ENCODE data around the gene RS1.

The RS1 gene

DNA sequence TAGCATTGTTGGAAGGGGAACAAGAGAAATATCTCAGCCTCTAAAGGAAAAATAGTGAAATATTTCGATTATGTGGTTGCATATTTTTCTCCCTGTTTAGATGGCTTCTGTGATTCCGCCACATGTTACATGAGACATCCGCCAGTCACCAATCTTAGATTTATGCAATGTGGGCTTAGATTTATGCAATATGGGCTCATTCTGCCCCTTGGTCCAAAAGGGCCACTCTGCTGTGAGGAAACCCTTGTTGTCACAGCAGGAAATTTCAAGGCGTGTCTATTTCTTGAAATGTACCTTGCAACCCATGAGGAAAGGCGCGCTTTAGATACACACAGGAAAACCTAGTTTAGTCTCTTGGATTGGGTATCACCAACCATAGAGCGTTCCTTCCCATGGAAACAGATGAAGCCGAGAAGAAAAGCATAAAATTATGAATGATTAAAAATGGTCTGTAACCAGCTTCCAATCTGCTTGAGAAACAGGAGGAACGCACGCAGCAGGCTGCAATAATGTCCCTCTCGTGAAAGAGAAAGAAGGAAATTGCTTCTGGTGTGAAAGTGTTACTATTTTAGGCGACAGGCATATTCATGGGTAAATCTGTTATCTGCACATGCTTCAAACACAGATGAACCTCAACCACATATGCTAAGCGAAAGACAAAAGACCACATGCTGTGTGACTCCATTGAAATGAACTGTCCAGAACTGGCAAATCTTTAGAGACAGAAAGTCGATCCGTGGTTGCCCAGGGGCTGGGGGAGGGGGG is 3.7 kb downstream of the RS1 start:
- DNase-seq: no peak

DNA sequence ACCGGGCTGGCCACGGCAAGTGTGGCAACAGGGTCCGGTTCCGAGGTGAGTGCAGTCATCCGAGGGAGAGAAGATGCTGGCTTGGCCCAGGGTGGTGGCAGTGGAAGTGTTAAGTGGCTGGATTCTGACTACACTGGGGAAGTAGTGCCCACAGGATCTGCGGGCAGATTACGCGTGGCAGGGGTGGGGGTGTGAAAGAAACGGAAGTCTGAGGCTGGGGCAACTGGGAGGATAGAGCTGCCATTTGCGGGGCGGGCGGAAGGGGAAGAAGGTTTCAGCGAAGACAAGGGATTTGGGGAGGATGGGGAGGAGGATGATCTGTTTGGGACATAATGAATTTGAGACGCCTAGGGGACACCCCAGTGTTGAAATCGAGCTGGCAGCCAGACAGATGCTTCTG is 5.3 kb downstream of the RS1 start:
- no peak for DNase-seq

DNA sequence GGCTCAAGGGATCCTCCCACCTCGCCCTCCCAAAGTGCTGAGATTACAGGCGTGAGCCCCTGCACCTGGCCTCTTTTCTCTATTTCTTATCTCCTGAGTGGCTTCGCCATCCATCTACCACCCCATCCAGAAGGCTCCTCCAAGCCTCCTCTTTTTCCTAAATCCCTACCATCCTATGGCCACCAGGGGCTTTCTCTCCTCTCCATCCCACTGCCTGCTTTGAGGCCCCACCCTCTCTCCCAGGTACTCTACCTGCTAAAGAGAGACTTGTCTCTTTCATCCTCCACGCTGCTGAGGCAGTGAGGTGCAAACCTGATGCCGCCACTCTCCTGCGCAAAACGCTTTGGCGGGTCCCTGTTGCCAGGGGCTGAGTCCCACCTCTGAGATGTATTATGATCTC is 7.0 kb downstream of the RS1 start:
- DNase-seq: no peak

DNA sequence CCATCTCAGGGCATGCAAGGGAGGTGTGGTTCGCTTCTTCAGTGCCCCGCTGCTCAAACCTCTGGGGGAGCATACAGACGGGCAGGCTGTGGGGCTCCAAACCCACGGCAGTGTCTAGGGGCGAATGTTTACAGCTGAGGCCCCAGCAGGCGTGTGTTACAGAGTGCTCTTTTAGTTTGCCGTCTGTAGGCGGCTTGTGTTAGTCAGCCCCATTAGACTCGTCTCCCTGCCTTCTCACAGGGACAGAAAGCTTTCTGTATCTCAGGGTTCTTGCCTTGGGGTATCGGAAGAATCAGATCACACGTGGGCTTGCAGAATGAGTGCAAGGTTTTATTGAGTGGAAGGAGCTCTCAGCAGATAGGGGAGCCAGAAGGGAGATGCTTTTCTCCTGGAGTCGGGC is 10.6 kb downstream of the RS1 start:
- no peak for DNase-seq

DNA sequence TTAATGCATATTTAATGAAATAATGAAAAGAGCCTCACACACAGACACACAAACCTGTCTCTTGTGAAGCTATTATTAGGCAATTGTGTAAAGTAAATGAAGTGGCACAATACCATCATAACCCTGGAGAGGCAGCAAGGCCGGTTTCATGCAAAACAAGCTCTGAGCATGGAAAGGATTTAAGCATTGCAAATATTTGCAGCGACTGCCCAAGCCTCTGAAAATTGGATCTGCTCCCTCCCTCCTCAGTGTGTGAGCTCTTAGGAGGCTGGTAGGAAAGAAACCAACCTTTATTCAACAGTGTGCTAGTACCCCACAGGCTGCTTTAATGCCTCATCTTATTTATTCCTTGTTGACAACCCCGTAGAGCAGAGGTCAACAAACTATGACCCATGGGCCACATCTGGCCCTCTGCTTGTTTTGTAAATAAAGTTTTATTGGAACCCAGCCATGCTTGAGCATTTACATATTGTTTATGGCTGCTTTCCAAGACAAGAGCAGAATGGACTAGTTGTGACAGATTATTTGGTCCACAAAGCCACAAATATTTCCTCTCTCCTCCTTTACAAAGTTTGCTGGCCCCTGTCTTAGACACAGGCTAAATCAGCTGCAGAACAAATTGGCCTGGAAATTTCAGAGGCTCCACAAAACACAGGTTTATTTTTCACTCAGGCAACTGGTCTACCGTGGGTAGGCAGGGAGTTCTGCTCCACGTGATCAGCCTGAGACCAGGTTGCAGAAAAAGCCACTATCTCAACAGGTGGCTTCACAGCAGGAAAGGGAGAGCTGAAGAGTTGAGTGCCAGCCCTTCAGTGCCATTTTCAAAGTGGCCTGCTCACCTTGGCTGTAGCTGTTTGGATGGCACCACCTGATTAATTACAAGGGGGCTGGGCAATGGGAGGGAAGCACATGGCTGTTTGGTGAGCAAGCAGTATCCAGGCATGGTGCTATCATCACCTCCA is 16.8 kb downstream of the RS1 start:
- DNase-seq: no peak

DNA sequence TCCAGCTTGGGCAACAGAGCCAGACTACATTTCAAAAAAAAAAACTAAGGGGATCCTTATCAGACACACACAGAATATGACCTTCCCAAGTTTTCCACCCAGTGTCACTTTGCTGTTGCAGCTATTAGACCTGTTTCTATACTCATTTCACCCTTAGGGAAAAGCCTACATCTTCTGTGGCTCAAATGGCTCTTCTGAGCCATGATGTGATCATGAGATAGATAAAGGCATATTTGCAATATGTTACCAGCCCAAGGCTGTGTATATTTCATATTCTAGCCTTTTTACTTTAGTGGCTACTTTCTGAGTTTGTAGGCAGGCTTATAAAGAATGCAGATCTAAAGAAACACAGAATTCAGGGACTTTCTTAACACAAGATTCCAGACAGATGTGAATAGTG is 19.3 kb downstream of the RS1 start:
- DNase-seq: no peak

DNA sequence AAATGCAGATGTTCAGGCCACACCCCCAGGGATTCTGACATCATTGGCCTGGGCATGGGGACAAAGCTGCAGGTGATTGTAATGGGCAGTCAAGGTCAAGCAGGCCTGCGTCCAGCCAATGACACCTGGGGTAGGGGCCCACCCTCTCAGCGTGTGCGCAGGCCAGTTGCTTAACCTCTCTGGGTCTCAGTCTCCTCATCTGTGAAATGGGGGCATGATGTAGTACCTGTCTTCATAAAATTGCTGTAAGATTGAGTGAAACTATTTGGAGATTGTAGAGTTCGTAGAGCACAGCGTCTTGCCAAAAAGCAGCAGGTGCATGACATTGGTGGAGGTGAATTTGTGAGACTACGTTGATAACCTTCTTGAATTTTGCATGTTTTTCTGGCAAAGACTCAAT is 21.2 kb downstream of the RS1 start:
- no peak for DNase-seq

DNA sequence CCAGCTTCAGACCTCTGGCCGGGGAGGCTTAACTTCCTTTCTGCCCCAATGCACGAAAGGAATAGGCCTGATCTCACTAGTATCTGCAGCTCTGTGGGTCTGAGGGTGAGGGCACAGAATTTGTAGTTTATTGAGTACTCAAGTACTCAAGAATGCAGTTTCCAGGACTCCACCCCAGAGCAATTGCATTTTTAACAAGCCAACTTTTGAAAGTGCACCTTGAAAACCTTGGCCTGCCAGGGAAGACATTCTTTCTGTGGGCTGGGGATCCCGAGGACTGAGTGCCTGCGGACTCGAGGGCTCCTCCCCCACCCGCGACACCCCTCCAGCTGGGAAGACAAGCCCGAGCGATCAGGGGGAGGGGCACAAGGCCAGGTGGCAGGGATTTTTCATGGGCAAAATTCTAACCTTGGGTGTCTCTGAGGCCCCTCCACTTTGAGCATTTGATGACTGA is 22.4 kb downstream of the RS1 start:
- DNase-seq: no peak

DNA sequence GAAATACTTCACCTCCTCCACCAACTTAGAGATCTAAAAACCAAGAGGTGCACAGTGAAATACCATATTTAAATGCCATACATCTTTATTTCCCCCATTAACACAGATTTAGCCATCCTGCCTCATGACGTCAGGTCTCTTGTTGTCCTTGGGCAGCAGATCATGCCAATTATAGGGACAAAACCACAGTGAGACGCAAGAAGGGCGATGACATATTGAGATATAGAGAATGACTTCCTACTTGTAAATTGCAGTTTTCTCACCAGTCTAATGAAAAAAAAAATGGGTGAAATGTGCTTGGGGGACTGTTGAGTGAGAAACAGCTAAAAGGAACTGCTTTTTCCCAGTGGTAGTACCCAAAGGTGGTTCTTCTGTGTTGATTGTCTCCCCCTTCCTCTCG is 24.3 kb downstream of the RS1 start:
- DNase-seq: no peak

DNA sequence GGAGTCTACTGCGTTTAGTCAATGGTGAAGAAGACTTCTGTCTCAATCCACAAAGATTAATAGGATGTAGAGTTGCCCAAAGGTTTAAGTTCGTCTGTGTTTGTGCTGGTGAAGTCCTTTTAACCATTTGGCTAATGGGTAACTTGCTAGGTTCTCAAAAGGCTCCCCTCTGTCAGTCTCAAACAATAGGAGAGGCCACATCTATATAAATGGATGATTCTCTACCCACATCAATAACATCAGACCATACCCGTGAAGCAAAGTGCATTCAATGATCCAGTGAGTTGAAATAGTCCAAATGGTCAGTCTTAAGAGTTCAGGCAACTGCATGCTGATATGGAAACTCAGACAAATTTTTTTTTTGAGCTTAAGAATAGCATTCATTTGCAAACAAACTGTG is 28.1 kb downstream of the RS1 start:
- no peak for DNase-seq

DNA sequence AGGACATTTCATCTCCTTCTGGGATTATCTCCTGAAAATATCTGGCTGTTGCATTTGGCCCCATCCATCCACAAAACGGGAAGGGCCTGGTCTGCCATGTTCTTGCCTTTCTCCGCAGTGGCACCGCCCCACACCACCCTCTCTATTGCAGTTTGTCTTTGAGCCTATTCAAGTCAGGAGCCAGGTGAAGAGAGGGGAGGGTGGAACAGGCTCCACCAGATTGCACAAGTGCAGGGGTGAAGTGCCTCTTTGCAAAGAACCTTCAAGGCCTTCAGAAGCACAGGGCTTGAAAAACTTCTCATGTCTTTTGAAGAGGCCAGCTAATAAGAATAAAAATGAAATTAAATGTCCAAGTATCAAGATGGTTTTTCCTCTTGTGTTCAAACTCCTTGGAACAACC is 28.7 kb downstream of the RS1 start:
- no peak for DNase-seq

DNA sequence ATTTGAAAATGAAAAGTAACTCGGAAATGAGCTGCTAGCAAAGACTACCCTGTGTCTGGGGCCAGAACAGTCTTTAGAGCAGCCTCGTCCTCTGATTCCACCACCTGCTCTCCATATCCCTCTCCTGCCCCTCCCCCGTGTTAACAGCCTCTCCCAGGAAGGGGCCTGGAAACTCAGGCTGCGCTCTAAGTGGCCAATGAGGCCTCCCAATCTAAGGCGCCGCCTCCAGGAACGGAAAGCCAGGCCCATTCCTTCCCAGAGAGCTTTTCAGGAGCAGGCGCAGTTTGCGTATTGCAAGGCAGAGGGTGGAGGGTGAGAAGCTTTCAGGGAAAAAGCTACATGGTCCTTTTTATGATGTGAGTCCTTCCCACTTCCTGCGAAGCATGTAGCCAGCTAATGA is 31.2 kb downstream of the RS1 start:
- DNase-seq: no peak

DNA sequence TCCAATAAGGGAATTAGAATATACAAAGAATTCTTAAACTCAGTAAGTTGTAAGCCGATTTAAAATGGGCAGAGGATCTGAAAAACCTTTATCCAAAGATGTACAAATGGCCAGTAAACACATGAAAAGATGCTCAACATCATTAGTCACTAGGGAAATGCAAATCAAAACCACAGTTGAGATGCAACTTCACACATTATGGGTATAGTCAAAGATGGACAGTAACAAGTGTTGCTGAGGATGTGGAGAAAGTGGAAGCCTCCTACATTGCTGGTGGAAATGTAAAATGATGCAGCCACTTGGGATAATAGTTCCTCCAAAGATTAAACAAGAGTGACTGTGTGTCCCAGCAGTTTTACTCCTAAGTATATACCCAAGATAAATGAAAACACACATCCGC is 32.6 kb downstream of the RS1 start:
- DNase-seq: no peak

DNA sequence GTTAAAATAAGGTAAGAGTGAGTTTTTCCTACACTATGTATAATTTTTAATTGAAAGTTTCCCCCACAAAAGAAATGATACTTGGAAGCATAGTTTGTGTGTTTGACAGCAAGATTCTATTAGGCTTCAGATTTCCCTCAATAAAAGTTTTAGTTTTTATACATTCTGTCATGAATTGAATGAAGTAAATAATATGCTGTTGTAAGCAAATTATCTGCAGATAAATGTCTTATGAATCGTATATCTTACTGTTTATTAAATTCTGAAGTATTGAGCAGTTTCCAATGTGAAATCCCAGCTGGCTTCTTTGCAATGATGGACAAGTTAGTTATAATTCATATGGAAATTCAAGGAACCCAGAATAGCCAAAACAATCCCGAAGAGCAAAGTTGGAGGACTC is 33.5 kb downstream of the RS1 start:
- no peak for DNase-seq

DNA sequence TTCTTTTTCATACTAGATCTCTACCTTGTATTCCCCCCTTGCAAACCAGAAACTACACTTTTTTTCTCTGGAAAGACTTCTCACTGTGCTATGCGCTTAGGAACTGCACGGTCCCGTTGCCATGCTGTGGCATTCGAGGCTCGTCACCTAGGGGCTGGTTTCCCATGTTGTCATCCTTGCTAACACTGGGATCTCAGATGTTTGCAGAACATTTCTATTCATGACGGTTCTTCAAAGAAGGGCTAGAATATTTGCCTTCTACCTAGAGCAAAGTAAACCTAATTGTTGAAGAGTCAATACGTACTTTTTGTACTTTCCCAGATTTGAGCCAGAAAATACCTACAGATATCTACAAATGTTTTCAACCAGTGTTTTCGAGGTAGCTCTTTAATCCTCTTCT is 41.0 kb downstream of the RS1 start:
- DNase-seq: no peak

DNA sequence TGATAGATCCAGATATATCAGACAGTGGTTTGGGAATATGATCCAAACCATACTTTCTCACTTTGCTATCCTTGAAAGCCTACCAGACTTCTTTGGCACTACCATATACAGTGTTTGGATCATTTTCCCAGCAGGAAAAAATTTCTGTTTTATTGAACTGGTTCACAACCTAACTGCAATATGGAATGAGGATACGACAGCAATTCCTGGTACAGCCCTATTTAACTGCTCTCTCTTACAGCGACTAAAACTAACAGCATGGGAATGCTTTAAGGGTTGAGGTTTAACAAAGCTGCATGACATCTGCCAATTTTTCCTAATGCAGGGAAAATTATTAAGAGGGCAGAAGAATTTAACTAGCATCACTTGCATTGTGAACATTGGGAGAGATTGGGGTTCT is 47.3 kb downstream of the RS1 start:
- no peak for DNase-seq

DNA sequence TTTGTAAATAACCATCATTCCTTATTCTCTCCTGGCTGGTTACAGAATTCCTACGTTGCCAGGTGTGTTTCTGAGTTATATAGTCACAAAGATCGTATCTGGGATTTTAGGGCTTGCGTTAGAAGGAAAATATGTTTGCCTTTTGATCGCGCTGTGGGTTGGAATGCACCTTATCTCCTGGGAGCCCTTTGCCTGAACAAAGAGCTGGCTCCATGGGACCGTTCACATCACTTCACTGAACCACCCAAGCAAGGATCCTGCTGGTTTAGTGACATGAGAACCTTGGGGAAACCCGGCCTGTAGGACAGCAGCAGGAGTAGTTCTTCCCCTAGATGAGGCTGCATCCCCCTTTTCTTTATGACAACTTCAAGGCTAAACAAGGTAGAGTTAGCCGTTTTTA is 51.6 kb downstream of the RS1 start:
- no peak for DNase-seq

DNA sequence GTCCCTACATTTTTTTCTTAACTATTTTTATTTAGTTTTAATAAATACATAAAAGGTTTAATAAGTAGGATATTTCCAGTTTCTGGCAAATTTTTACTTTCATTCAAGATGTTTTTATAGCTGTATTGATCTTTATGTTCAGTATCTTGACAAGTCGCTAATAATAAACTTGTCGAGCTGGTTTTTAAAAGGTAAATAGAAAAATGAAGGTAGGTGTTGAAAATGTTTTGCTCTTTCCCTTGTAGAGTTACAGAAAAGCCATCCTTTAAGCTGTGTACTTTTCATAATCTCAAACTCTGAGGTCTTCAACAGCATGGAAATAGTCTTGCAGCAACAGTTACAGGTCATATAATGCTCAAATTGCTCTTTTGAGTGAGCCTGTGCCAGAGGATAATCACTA is 52.6 kb downstream of the RS1 start:
- no peak for DNase-seq

DNA sequence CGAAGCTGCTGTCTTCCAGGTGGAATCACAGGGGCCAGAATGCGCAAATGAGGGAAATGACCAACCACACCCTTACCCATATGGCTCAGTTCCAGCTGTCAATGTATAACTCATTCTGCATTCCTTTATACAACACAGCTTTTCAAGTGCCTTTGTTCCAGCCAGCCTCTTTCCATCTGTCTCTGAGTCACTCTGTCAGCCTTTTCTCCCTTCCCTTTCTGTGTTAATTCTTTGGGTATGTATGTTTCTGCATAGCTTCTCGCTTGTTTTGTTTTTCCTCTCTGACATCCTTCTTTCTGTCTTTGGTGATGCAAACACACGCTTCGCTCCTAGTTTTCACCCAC is 54.5 kb downstream of the RS1 start:
- no peak for DNase-seq

DNA sequence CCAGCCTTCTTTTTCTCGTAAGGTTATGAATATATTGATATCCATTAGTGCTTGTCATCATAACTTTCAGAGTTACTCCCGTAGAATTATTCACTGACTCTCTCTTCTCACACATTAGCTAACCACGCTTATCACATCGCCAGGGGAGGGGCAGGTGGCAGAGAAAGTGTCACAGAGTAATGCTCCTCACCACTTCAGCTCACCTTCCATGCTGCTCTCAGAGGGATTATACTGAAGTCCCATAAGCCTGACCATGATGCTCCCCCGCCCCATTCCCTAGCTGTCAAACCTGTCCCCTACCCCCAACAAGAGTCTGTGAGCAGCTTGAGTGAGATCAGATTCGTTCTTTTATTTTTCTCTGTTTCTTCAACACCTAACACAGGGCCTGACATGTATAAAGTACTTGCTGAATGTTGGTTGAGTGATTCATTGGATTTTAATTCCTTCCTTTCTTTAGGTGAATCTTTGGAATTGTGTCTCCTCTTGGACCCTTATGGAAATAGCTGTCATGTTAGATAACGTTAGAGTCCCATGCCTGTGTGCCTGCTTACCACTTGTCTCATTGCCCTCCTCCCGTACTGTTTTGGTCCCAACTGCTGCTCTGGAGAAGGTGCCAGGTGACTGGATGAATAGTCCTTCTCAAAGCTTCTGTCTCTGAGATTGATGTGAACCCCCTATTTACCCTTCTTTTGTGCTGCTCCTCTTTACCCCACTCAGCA is 55.1 kb downstream of the RS1 start:
- no peak for DNase-seq

DNA sequence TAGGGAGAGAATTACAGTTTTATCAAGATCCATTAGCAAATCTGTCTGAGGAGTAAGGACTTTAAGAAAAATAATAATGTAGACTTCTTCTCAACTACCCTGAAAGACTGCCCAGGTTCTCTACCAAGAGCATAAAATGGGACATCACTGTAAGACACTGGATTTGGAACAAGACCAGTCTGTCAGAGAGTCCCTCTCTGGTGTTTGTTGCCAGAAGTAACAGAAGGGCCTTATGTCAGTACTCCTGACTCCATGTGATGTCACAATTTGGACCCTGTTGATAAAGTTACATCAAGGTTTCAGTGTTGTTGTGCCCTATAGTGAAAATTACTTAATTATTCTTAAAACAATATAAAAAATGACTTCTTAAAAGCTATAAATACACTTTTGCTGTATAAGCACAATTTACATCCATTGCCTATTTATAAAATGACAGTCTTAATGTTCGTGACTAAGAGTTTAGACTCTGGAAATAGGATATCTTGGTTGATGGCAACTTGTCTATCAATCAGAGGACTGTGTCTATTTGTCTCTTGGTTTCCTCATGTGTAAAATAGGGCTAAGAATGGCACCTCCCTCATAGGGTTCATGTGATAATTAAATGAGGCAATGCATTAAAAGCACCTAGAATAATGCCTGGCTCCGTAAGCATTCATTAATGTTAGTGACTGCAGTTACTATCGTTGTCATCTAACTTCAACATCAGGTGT is 57.8 kb downstream of the RS1 start:
- no peak for DNase-seq

DNA sequence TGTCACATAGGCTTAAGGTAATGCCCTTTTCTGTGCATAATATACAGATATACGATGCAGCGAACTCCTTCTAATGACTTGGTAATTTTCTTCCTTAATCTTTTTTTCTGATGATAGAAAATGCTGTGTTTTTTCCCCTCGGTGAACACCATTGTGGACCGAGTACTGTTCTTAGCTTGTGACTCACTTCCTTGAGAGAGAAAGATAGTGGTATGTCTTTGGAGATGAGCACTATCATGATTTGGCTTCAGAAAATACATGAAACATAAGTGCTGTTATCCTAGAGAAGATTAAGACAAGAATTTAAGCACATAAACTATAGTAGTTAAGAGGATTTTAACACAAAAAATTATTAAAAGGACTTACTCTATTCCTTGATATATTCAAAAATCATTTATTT is 63.9 kb downstream of the RS1 start:
- no peak for DNase-seq

DNA sequence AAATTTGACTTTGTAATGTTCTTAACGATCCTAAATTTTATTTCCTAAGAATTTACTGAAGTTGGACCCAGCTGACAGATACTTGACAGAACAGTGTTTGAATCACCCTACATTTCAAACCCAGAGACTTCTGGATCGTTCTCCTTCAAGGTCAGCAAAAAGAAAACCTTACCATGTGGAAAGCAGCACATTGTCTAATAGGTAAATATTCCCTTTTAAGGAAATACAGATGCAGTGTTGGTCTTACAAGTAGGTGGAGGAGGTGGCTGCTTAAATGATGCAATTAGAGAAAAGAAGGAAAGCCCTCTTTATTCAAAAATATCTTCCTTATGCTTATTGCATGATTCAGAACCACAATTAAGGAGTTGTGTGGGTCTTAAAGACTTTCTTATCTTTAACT is 73.5 kb downstream of the RS1 start:
- no peak for DNase-seq

Data from activated CD4-positive, alpha-beta T cell treated with anti-CD3 and anti-CD28 coated beads, Interleukin-2, Interleukin-6, amounts not matched to agents 100 ng/mL and 50 ng/mL, durations not matched to agents 16 hours and 8 hours (primary cell).